GM03348 (cell line): ENCODE results near the gene EFNB3.

ENCODE experiments used
- DNase-seq: peaks from one replicate; pipeline ENCODE4 v3.0.0; 2012; ENCODE audit warnings: low spot score

EFNB3 gene

DNA sequence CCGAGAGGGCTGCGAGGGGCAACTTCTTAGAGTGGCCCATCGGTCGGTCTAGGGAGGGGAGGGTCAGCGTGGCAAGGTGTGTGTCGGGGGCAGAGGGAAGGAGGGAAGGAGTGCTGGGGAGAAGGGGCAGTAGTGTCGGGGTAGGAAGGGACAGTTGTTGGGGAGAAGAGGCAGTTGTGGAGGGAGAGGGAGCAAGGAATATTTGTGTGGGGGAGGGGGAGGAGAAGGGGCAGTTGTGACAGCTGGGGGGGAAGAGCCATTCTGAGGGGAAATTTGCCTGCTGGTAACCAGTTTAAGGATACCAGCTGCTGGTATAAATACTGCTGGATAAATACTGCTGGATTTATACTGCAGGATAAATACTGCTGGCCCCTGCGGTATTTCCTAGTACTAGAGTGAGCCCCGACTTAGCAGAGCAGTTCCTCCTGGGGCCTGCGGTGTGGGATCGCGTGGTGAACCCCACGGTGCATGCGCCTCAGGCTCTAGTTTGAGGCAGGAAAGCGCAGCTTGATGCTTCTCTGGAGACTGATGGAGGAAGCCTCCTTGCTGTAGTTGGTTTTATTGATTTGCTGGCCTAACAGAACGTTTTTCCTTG lies 12.9 kb downstream of the EFNB3 start:
- DNase-seq: no peak

DNA sequence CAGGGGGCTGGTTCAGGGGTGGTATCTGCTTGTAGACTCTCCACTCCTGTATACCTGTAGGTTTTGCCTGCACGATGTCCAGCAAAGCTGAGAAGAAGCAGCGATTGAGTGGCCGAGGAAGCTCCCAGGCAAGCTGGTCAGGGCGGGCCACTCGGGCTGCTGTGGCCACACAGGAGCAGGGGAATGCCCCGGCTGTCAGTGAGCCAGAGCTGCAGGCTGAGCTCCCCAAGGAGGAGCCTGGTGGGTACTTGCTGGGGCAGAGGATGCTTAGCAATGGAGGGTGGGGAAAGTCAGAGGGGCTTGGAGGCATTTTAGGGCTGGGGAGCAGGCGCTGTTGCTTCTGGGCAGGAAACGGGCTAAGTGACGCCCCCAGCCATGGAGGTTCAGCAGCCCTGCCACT lies 14.7 kb downstream of the EFNB3 start:
- no peak for DNase-seq

DNA sequence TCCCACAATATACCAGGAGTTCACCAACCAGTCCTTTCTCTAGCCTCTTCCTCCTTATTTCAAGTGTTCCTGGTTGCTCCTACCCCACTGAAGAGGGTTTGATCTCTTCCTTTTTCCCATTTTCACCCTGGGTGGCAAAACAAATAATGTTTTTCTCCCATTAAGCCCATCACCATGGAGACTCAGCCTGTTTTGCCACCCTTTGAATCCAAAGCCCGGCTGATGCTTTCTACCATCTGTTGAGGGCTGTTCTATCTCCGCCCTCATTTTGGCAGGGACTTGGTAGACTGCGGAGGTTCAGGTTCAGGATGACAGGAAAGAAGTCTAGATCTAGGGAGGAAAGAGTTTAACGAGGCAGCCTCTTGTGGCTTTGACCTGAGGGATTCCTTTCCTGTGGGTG lies 15.1 kb downstream of the EFNB3 start:
- no peak for DNase-seq

DNA sequence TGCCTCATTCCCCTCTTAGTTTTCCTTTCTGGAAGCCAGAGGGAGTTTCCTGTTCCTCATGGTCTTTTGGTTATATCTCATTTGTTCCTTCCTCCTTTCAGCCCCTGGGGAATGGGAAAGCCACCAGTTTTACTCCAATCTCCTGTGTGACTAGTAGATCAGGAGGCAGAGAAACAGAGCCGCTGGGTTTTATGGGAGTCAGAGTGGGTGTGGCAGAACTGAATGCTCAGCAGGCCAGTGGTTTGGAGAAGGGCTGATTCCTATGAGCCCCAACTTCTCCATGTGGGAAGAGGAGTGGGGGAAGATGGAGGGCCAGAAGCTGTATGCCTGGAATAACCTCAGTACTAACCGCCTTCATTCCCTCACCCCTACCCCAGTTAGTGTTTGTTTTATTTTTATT lies 16.6 kb downstream of the EFNB3 start:
- DNase-seq: no peak

DNA sequence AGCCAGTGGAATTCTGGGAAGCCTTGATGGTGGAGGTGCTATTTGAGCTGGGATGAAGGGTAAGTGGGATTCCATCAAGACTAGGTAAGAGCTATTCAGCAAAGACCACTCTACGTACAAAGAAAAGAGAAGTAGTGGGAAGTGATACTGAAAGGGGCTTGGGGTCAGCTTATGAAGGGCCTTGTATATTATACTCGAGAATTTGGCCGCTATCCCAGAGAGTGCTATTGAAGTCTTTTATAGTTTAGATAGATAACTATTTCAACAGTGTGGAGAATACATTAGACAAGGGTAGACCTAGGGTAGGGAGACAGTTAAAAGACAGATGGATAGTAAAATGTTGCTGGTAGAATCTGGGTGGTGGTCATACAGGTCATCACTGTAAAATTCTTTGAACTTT lies 22.9 kb downstream of the EFNB3 start:
- DNase-seq: no peak

DNA sequence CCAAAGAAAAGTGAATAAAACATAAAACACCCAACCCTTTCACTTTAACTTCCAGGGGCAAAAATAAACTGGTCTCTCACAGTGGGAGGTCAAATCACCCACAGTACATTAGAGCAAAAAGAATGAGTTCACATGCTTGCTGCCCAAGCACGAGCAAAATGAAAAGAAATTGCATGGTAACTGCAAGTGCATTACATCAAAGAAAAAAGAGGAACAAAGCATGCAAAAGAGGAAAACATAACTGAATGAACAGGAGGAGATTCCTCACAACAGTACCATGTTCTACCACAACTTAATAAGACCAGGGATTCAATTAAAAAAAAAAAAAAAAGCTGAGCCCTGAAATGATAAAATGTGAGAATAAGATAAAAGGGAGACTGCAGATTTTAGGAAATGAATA lies 24.8 kb downstream of the EFNB3 start:
- DNase-seq: no peak

DNA sequence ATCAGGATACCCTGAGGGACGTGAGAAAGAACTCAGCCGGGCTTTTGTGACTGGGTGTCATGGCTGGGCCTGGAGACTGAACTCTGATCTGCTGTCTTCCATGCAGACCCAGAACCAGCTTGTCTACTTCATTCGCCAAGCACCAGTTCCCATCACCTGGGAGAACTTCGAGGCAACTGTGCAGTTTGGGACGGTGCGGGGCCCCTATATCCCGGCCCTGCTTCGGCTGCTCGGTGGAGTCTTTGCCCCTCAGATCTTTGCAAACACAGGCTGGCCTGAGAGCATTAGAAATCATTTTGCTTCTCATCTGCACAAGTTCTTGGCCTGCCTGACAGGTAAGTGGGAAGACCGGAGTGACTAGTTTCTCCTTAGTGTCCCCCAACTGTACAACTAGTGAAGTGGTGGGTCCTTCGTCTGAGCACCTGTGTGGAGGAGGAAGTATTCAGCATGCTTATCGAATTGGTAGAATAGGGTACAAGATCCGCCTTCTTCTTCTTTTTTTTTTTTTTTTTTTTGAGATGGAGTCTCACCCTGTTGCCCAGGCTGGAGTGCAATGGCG lies 28.1 kb downstream of the EFNB3 start:
- no peak for DNase-seq

DNA sequence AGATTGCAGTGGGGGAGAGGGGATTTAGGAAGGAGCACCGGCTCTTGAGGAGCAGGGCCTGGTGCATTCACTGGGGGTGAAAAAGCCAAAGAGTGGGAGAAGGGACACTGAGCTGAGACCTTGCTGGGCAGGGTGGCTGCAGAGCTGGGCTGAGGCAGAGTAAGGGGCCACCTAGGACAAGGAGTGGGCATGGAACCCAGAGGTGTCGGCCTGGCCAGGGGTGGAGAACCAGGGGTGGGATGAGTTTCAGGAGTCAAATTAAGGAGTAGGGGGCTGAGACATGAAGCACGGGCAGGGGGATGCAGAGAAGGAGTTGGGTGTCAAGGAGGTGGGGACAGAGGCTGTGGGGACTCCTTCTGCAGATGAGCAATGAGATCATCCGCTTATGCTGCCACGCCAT lies 32.6 kb downstream of the EFNB3 start:
- DNase-seq: no peak

DNA sequence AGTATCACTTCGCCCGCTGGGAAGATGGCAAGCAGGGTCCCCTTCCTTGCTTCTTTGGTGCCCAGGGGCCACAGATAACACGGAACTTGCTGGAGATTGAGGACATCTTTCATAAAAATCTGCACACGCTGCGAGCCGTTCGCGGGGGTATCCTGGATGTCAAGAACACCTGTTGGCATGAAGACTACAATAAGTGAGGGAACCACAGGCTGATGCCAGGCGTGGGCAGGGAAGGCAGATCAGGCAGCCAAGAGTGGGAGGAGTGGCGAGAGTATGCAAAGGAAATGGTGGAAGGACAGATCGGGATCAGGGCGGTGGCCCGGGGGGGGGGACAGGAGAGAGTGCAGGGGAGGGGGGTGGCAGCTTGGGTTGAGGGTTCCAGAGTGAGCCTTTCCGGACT lies 34.7 kb downstream of the EFNB3 start:
- DNase-seq: no peak

DNA sequence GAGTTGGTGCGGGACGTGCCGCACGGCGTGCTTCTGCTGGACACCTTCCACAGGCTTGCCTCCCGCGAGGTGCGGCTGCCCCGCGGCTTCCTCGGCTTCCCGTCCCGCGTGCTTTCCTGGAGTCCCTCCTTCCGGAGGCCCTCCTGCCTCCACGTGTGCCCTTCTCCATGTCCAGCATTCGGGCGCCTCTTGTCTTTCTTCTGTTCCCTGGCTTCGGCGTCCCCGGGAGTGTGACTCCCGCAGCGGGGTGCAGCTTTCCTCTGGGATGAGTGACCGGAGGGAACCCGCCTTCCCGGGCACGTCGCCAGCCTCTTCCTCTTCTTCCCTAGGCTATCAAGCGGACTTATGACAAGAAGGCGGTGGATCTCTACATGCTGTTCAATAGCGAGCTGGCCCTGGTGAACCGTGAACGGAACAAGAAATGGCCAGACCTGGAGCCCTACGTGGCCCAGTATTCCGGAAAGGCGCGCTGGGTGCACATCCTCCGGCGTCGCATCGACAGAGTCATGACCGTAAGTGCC lies 35.5 kb downstream of the EFNB3 start:
- DNase-seq: no peak

DNA sequence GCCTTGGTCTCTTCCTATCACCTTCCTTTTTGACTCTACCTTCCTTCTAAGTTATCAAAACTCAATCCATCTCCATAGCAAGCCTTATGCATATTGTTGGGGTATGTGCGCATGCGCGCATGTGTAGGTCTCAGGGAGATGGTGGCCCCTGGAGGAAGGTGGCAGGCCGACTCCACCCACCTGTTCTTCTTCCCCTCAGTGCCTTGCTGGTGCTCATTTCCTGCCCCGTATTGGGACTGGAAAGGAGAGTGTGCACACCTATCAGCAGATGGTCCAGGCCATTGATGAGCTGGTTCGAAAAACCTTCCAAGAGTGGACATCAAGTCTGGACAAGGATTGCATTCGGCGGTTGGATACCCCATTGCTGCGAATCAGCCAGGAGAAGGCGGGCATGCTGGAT lies 37.7 kb downstream of the EFNB3 start:
- no peak for DNase-seq

DNA sequence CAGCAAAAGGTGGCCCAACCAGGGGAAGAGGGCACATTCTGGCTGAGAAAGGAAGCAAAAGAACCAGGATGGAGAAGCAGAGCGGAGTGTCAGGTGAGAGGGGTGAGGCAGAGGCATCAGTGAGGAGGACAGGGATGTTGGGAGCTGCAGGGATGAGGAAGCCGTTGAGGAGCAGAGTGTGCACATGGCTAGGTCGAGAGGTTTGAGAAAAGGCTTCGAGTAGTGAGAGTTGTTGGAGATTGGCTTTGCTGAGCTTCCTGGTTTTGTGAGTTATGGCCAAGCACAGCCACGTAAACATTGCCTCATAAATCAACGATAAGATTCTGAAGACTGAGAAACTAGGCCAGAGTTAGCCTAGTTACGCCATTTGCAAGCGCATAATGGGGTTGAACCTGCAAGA lies 39.4 kb downstream of the EFNB3 start:
- DNase-seq: no peak

DNA sequence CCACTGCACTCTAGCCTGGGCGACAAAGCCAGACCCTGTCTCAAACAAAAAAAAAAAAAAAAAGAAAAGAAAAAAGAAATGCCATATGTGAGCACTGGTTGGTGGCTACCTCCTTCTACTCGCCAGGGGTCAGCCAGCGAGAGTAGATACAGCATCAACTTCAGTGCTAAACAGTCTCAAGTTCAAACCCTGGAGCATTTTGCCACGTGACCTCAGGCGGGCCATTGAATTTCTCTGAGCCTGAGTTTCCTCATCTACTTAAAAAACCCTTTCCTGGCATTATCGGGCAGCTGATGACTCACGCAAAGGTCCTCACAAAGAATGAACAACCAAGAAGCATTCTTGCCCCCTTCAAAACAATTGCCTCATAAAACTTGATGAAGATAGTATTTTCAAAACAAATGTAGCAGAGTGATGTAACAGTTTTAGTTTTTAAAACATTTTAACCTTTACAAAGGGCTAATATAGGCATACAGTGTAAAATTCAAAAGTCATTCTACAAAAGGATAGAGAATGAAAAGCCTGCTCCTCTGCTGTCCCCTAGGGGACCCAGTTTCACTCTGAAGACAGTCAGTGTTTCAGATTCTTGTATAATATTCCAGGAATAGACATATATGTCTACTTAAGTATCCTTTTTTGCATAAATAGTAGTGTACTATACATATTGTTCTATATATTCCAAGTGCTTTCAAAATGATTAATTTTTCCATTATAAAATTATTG lies 40.9 kb downstream of the EFNB3 start:
- DNase-seq: peak; percentile 84

DNA sequence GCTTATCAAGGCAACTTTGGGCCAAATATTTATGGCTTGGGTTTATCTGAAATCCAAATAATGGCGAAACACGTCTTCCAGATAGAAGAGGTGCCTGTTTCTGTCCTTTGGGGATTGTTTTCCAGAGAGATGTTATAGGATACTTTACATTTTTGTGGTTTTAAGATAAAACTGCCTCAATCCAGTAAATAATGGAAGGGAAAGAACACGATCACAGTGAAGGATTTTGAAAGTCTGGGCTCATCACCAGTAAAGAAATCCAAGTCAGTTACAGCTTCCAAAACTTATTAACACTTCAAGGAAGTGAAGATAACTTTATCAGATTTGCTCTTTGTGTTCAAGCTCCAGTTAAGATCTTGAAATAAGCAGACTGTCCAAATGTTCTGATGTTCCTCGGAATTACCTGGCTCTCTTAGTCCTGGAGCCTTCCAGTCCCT lies 42.7 kb downstream of the EFNB3 start:
- peak; percentile 65 for DNase-seq

DNA sequence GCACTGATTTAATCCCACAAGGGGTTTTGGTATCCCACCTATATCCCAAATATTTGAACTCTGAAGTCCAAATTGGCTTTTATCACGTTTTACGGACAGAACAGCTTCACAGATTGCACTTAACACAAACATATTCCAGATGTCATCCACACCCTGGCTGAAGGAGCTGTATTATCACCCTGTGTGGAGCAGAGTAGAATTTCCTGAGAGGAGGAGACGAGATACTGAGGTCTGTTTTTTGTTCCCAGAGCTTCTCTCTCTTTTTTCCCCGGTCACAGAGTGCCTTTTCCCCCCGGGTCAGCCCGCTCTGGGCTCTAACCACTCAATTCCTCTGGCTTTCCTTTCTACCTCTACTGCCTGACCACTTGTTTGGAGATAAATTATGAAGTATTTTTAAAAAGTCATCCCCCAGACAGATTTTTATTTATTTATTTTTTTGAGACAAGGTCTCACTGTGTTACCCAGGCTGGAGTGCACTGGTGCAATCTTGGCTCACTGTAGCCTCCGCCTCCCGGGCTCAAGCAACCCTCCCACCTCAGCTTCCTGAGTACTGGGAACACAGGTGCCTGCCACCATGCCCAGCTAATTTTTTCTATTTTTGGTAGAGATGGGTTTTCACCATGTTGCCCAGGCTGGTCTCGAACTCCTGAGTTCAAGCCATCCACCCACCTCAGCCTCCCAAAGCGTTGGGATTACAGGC lies 43.2 kb downstream of the EFNB3 start:
- DNase-seq: peak; percentile 47

DNA sequence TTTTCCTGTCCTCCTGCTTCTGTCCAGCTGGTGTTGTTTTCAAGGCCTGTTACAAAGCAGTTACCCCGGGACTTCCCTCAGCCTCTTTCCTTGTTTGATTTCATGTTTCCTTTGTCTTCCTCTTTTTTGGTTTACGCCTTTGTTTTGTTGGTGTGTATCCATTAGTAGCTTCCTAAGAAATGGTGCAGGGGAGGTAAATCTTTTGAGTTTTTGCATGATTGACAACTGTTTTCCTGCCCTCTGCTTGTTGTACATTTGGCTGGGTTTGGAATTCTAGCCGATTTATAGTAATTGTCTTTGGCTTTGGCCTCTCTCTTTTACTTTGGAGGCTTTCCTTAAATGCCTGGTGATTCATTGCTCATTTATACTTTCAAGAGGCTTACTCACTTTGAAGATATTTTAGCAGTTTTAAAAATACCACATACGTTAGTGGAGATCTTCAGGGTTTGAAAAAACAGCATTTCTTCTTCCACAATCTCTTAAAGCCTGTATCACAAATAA lies 45.4 kb downstream of the EFNB3 start:
- peak; percentile 79 for DNase-seq

DNA sequence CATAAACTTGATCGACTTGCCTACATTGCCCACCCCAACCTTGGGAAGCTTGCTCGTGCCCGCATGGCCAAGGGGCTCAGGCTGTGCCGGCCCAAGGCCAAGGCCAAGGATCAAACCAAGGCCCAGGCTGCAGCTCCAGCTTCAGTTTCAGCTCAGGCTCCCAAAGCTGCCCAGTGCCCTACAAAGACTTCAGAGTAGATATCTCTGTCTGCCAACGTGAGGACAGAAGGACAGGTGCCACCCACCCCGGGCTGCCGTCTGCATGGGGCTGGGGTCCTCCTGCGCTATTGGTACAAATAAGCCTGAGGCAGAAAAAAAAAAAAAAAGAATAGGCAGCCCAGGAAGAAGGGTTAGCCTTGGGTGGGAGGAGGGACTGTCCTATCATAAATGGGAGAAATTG lies 49.7 kb downstream of the EFNB3 start:
- no peak for DNase-seq

DNA sequence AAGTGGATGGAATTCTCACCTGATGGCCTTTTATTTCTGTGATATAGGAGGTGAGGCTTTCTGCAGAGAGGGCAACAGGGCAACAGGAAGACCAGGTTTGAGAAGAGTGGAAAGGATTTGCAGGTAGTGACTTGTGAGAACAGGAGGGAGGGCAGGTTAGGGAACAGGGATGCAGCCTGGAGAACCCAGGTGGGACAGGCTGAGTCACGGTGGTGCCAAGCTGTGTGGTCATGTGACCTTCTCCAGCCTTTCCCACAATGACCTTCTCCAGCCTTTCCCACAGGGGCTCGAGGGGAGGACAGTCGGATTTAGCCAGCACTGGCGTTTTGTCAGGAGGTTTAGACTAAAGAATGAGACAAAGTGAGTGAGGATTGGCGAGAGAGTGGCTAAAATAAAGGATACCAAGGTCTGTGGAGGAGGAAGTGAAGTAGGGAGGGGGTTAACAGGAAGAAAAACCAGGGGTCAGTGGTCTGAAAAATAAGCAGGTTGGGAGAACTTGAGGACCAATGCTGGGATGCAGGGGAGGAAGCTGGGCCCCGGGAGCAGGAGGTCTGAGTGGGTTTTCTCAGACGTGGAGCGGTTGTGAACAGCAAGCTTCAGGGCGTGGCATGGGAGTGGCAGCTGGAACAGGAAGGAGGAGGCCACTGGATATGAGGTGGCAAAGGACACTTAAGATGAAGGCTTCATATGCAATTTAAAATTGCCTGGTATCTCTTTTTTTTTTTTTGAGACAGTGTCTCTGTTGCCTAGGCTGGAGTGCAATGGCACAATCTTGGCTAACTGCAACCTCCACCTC lies 50.3 kb downstream of the EFNB3 start:
- DNase-seq: no peak

DNA sequence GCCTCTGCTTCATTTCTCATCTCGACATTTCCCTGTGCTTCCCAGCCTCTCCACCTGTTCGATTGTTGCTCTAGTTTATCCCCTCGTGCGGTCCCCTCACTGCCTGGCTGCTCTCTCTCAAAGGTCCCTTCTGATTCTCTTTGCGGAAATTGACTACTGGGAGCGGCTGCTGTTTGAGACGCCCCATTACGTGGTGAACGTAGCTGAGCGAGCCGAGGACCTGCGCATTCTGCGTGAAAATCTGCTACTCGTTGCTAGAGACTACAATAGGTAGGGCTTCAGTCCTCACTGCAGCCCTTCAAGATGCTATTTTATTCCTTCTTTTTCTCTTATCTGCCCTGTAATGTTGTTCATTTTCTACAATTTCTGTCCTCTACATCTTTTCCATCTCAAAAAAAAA lies 52.0 kb downstream of the EFNB3 start:
- no peak for DNase-seq
